Erythroblast (primary cell): Measurements from ENCODE around the gene NEK11.

Experiments used
- GATA1 ChIP-seq: IDR thresholded peaks from 2 replicates; pipeline ENCODE4 v1.6.1; 2011; ENCODE audit warnings: low read depth, mild to moderate bottlenecking, control low read depth, low read length, moderate library complexity
- POLR2A ChIP-seq: IDR thresholded peaks from 2 replicates; pipeline ENCODE4 v1.6.1; 2011; ENCODE audit warnings: mild to moderate bottlenecking, low read length

GRCh38 chr3:131004603-131005002 lies 22.1 kb upstream of the NEK11 start:
- no peak for TF ChIP-seq POLR2A
- TF ChIP-seq GATA1 = no peak
